GM19035 (cell line): ENCODE results near the gene TAF11L9.
"Not testable (repeated sequence)": the region's sequence is repeated elsewhere in the genome, so short reads cannot be mapped to it uniquely, and the experiment has no call there.

ENCODE experiments used
- ATAC-seq: cut with Tn5 transposase; IDR thresholded peaks from one replicate; pipeline ENCODE4 v1.9.1; 2021; ENCODE audit not compliant: unreplicated experiment

The TAF11L9 gene

GRCh38 chr5:17594255-17594654, at the start of gene TAF11L9:
Gene TAF11L9, minus strand, starts transcription at chr5:17594394.
- not testable (repeated sequence) for ATAC-seq

GRCh38 chr5:17634160-17634559, 40.0 kb upstream of the TAF11L9 start, which contains the start of gene TAF11L14:
Gene TAF11L14, plus strand, starts transcription at chr5:17634460.
- ATAC-seq, result no peak

- ATAC-seq, result not testable (repeated sequence)
These were observed 37.6 kb upstream of the TAF11L9 start, which contains the start of gene TAF11L13 for GRCh38 chr5:17631788-17632187. Gene TAF11L13, plus strand, starts transcription at chr5:17632088.

GRCh38 chr5:17625686-17626085, 31.5 kb upstream of the TAF11L9 start:
- ATAC-seq, result no peak

DNA sequence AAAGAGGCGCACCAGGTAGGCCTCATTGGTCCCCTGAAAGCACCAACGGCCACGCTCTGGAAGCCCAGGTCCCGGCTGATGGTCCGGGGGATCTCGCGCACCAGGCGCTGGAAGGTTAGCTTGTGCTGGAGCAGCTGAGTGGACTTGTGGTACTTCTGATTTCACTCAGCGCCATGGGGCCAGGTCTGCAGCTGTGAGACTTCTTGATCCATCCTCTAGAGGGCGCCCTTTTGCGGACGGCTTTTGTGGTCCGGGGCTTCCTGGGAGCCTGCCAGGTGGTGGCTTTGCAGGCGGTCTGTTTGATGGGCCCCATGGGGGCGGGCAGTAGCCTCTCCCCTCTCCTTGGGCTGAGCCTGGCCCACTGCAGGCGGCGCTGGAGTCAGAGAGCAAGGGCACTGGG, 26.4 kb upstream of the TAF11L9 start:
- ATAC-seq, result no peak

GRCh38 chr5:17619354-17619753, 25.2 kb upstream of the TAF11L9 start:
- ATAC-seq, result no peak

- no peak for ATAC-seq
These were observed 20.8 kb upstream of the TAF11L9 start for GRCh38 chr5:17614872-17615605.

GRCh38 chr5:17610092-17610491, 15.9 kb upstream of the TAF11L9 start, which contains the start of gene TAF11L12:
Gene TAF11L12, plus strand, starts transcription at chr5:17610392.
- ATAC-seq, result not testable (repeated sequence)

- not testable (repeated sequence) for ATAC-seq
These were observed 13.3 kb upstream of the TAF11L9 start for GRCh38 chr5:17607461-17607860.

- ATAC-seq, result no peak
These were observed 10.8 kb upstream of the TAF11L9 start for GRCh38 chr5:17604951-17605350.

GRCh38 chr5:17603880-17604279, 9.7 kb upstream of the TAF11L9 start, which contains the start of gene TAF11L11:
Gene TAF11L11, plus strand, starts transcription at chr5:17604183.
- ATAC-seq, result not testable (repeated sequence)

GRCh38 chr5:17597728-17598127, 3.5 kb upstream of the TAF11L9 start, which contains the start of gene TAF11L10:
Gene TAF11L10, minus strand, starts transcription at chr5:17597828.
- ATAC-seq, result not testable (repeated sequence)

GRCh38 chr5:17590860-17591259, 3.3 kb downstream of the TAF11L9 start, which contains the start of gene TAF11L8:
Gene TAF11L8, minus strand, starts transcription at chr5:17590960.
- not testable (repeated sequence) for ATAC-seq

GRCh38 chr5:17585658-17586057, 8.5 kb downstream of the TAF11L9 start, which contains the start of gene TAF11L7:
Gene TAF11L7, minus strand, starts transcription at chr5:17585758.
- ATAC-seq, result not testable (repeated sequence)
